DMS79 (cell line): ENCODE measurements around the gene GPER1.
"Not testable (repeated sequence)": the region's sequence is repeated elsewhere in the genome, so short reads cannot be mapped to it uniquely, and the experiment has no call there.

Experiments used
- DNase-seq: peaks from one replicate; lab custom pipeline; 2025; lab: John Stamatoyannopoulos, UW

Gene GPER1

GRCh38 chr7:1087952-1088920 is at the start of gene GPER1:
Gene GPER1, plus strand, starts transcription at chr7:1088113. Its CDS starts 3,616 bp downstream, at chr7:1091729.
- DNase-seq, result peak; percentile 25

GRCh38 chr7:1040233-1040632 is 47.7 kb upstream of the GPER1 start:
- DNase-seq, result not testable (repeated sequence)

- peak; percentile 2 for DNase-seq
Observed at GRCh38 chr7:1040790-1041189, 47.1 kb upstream of the GPER1 start.

- DNase-seq, result peak; percentile 37
Observed at GRCh38 chr7:1041551-1042491, 46.1 kb upstream of the GPER1 start.

- no peak for DNase-seq
Observed at GRCh38 chr7:1042492-1042833, 45.5 kb upstream of the GPER1 start.

GRCh38 chr7:1043552-1044188 is 44.2 kb upstream of the GPER1 start:
- no peak for DNase-seq

- peak; percentile 83 for DNase-seq
Observed at GRCh38 chr7:1044189-1045068, 43.5 kb upstream of the GPER1 start, which contains the start of gene GPR146. Gene GPR146, plus strand, starts transcription at chr7:1044546. Its CDS starts 12,970 bp downstream, at chr7:1057516.

GRCh38 chr7:1045069-1046063 is 42.5 kb upstream of the GPER1 start:
- DNase-seq, result no peak

- DNase-seq, result peak; percentile 80
Observed at GRCh38 chr7:1046722-1047679, 40.9 kb upstream of the GPER1 start.

GRCh38 chr7:1049006-1049741 is 38.7 kb upstream of the GPER1 start:
- no peak for DNase-seq

GRCh38 chr7:1049801-1050200 is 38.1 kb upstream of the GPER1 start:
- no peak for DNase-seq

GRCh38 chr7:1050254-1050906 is 37.5 kb upstream of the GPER1 start:
- no peak for DNase-seq

GRCh38 chr7:1050956-1051690 is 36.8 kb upstream of the GPER1 start:
- DNase-seq, result no peak

GRCh38 chr7:1052031-1052818 is 35.7 kb upstream of the GPER1 start:
- peak; percentile 63 for DNase-seq

- no peak for DNase-seq
Observed at GRCh38 chr7:1053002-1053411, 34.9 kb upstream of the GPER1 start.
